ENCODE data around the gene OXCT2.
"Not testable (repeated sequence)": the region's sequence is repeated elsewhere in the genome, so short reads cannot be mapped to it uniquely, and the experiment has no call there.

OXCT2 gene

DNA sequence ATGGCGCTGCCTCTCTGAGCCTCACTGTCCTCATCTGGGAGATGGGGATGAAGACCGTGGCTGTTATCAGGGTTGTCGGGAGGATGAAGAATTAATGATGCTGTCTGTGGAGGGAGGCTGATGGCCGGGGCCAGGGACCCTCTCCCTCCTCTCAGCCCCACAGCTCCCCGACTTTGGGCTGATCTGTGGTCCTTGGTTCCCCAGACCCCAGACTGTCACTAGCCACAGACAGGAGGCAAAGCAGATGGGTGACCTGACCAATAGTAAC is 15.9 kb upstream of the OXCT2 start:
- DNase-seq = not testable (repeated sequence)

DNA sequence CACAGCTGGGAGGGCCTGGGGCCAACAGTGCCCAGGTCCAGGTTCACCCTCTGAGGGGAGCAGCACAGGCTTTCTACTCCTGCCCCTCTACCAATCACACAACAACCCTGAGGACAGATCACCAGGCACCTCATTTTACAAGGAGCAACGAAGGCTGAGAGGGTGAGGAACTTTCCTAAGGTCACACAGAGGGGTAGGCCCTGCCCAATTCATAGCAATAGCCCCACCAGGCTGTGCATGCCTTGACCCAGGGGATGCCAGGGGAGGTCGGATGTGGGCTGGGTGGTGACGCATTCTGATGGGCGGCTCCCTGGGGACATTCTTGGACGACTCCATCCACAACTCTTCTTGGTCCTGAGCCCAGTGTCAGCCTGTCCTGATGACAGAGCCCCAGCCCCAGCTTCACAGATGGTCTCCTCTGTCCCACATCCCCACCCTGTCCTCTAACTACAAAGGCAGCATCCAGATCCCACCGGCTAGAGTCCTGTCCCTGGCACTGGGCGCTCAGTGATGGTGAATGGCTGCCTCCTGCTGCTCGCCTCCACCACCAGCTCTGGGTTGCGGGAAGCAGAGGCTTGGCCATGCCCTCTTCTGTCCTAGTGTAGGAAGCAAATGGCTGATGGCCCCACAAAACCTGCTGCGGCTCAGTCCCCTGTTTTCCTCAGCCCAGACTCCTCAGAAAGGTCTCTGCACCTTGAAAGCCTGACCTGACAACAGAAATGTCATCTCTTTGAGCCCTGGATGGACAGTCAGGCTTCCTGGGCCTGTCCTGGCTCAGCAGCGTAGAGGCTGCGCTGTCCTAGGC is 15.4 kb upstream of the OXCT2 start:
- DNase-seq = not testable (repeated sequence)

DNA sequence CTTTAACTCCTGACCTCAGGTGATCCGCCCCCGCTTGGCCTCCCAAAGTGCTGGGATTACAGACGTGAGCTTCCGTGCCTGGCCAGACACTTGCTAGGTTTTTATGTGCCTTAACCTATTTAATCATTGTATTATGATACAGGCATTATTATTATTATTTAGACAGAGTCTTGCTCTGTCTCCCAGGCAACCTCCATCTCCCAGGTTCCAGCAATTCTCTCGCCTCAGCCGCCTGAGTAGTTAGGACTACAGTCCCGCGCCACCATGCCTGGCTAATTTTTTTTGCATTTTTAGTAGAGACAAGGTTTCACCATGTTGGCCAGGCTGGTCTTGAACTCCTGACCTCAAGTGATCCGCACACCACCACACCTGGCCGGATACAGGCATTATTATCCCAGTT is 11.5 kb upstream of the OXCT2 start:
- DNase-seq = not testable (repeated sequence)

- DNase-seq = no peak
Observed at GRCh38 chr1:39782103-39782502, 11.0 kb upstream of the OXCT2 start.

DNA sequence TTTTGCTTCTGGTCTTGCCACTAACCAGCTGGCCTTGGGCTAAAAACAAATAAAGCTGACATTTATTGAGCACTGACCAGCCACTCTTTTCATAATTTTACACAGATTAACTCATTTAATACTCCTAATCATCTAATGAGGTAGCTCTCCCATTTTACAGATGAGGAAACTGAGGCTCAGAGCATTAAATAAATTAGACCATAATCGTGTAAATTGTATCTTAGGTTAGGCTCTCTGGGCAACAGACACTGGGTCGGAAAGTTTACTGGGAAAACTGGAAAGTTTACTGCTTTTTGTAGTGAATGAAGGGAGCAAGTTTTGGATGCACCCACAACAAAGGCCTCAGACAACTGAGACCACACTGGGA is 10.2 kb upstream of the OXCT2 start:
- no peak for DNase-seq

DNA sequence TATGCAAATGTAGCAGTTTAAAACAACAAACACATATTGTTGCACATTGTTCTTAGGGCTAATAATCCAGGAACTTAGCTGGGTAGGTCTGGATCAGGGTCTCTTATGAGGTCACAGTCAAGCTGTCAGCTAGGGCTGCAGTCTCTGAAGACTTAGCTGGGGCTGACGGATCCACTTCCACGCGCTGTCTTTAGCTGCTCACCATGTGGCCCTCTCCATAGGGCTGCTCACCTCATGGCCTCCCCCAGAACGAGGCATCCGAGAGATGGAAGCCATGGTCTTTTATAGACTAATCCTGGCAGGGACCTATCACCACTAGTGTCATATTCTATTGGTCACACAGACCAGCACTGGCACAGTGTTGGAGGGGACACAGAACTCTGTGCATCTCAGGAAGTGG is 8.7 kb upstream of the OXCT2 start:
- no peak for DNase-seq

GRCh38 chr1:39779137-39779536 is 8.0 kb upstream of the OXCT2 start:
- DNase-seq = no peak

DNA sequence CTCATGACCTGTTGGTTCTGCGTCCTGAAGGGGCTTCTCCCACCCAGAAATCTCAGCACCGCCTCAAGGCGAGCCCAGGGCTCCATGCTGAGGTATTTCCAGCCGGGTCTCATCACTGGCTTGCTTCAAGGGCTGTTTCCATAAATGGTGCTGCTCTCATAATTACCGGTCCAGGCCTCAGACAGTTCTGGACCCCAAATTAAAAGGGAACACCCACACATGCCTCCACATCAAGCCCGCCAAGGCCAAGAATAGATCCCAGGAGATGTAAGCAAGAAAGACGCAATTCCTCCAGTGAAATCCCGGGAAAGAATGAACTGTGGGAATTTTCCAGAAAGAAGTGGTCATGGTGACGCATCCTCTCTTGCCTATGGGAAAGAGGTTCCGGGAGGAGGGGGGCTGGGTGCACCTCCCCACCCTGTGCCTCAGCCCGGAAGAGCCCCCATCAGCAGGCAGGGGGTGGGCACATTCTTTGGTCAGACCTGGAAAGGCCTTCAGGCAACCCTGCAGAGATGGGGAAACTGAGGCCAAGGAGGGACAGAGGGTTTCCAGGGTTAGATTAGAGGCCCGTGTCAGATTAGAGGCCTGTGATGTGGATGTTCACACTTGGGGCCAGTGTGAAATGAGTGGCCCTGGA is 7.4 kb upstream of the OXCT2 start:
- not testable (repeated sequence) for DNase-seq

DNA sequence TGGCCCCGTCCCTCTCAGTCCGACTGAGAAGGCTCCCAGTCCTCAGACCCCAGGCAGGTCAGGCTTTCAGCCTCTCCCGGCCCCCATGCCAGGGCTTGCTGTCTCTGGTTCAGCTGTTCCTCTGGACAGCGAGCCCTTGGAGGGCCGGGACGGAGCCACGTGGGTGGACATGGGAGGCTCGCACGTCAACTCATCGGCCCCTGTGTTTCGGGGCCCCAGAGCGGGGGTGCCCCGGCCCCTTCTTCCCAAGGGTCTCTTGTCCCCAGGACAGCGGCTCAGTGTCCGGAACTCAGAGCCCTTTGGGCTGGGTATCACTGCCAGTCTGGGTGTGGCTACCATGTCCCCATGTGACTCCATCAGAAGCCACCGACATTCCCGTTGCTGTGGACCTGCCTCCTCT is 6.7 kb upstream of the OXCT2 start:
- not testable (repeated sequence) for DNase-seq

- no peak for DNase-seq
Observed at GRCh38 chr1:39777306-39777705, 6.2 kb upstream of the OXCT2 start.

- no peak for DNase-seq
Observed at GRCh38 chr1:39776886-39777285, 5.7 kb upstream of the OXCT2 start.

DNA sequence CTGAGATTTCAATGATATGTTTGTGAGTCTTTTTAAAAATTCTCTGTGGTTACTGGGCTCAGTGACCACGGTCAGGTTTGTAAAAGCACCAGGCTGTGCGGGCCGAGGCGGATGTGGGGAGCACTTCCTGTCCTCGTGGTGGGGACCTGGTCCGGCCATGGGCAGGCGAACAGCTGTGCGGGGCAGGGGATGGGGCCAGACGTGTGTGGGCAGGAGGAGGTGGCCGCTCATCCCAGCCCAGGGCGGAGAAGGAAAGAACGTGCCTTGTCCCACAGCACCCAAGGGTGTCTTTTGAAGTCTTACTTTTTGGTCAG is 5.2 kb upstream of the OXCT2 start:
- DNase-seq = no peak

GRCh38 chr1:39775676-39776399 is 4.7 kb upstream of the OXCT2 start:
- DNase-seq = not testable (repeated sequence)

- DNase-seq = not testable (repeated sequence)
Observed at GRCh38 chr1:39775141-39775540, 4.0 kb upstream of the OXCT2 start.

- not testable (repeated sequence) for DNase-seq
Observed at GRCh38 chr1:39773369-39773979, 2.3 kb upstream of the OXCT2 start.

DNA sequence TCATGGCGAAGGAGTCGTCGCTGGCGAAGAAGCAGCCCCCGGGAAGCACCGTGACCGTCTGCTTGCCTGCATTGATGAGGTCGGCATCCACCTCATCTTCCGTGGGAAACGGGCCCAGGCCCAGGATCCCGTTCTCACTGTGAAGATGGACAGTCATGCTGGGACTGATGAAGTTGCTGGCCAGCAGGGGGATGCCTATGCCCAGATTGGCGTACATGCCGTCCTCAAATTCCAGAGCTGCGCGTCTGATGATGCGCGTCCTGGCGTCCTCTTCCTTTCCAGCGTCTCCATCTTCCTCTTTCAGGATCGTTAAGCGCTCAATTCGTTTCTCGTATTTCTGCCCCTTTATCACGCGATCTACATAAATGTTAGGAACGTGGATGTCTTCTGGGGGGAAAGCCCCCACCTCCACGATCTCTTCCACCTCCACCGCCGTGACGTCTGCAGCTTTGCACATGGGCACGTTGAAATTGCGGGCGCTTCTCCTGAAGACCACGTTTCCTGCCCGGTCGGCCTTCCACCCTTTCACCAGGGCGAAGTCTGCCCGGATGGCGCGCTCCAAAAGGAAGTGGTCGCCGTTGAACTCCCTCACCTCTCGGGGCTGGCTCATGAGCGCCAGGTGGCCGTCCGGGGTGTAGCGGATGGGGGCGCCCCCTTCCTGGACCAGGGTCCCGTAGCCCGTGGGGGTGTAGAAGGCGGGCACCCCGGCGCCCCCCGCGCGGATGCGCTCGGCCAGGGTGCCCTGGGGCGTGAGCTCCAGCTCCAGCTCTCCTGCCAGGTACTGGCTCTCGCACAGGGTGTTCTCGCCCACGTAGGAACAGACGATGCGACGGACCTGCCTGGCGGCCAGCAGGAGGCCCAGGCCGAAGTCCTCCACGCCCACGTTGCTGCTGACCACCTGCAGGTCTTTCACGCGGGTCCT is 787 bp downstream of the OXCT2 start:
- DNase-seq = not testable (repeated sequence)

DNA sequence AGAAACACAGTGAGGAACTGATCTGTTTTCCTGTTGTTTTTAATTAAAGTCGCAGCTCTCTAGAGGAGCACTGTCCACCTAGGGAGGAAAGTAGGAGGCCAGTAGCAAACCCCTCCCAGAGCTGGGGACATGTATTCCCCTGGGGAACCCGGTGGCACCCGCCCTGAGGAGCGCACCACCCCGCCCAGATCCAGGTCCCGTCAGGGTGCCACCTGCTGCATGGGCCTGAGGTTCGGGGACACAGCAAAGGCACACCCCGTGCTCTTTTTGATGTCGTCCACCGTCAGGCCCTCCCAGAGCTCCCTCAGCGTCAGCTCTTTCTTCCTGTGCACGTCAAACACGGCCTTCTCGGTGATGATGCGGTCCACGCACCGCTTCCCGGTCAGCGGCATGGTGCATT is 1.6 kb downstream of the OXCT2 start:
- not testable (repeated sequence) for DNase-seq

GRCh38 chr1:39766466-39766865 is 4.7 kb downstream of the OXCT2 start:
- DNase-seq = not testable (repeated sequence)

DNA sequence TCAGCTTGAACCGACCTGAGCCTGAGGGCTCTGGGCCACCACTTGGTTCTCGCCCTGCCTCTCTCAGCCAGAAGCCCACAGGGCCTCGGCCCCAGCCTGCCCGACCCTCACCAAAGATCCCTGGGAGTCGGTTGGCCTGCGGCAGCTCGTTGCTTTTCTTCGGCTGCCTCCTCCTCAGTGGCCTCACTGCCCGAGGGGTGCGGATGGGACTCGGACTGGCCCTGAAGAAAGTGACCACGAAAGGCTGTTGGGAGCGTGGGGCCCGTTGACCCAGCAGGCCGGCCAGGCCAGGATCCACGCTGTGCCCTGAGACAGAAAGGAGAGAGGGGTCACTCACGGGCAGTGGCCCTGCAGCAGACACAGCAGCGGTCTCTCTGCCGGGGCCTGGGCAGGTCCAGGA is 6.6 kb downstream of the OXCT2 start:
- DNase-seq = not testable (repeated sequence)

DNA sequence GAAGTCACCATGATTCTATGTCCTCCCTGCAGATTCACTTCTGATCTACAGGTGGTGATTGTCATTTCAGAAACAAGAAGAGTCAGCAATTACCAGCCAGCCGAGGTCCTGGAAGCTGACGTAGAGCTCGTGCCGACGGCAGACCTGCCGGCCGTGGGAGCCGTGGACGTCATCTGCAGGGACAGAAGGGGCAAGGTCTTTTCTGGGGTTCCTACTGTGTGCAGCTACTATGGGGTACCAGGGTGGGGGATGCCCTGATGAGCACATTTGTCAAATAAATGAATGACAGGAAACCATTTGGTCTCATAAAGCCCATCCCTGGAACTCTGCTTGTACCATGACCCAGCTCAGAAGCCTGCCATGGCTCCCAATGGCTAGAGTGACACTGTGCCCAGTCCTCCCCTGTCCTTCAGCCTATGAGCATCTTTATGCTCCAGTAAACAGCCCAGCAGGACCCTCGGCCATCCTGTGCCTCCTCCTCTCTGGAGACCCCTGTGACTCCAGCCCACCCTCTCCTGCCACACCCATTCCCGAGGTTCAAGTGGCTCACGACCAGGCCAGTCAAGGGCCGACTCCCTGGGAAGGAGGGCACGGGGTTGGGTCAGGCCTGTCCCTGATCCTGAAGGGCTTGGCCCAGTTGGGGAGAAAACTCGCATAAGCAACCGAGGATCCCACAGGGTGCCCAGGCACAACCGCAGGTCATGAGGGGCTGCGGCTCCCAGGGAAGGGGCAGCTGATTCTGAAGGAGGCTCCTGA is 7.4 kb downstream of the OXCT2 start:
- not testable (repeated sequence) for DNase-seq

- DNase-seq = no peak
Observed at GRCh38 chr1:39762550-39763540, 8.3 kb downstream of the OXCT2 start.
